Tibial nerve (tissue), 3 donors: ENCODE data around the gene LRRC28.

Source experiments
- POLR2A ChIP-seq, 2 donors: fragments of 450-650 bp; IDR thresholded peaks; one replicate each; pipeline ENCODE4 v1.6.1; 2017; ENCODE audit warnings: antibody characterized with exemption in 2 of 2, mild to moderate bottlenecking in 2 of 2, moderate library complexity in 2 of 2
- TF ChIP-seq, protein P1 (sequence below), 5 experiments: fragments of 200-600 bp in 3 of 5; fragments of 450-650 bp in 2 of 5; sonication (generic) in 3 of 5; IDR thresholded peaks; one replicate each; pipeline ENCODE4 v1.5.1; 2016 to 2019; ENCODE audit warnings: antibody characterized with exemption in 5 of 5, mild to moderate bottlenecking in 3 of 5, moderate library complexity in 2 of 5

DNA sequence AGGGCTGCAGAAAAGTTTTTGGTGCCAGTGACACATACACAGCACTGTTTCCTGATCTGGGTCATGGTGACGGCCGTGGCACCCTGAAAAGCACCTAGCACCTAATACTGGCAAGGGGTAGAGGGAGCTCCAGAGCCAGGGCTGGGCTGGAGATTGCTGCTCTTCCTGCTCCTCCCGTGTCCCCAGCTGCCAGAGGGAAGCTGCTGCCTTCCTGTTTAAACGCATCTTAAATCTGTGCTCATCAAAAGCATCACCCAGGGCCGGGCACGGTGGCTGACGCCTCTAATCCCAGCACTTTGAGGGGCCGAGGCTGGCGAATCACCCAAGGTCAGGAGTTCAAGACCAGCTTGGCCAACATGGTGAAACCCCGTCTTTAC, 157.8 kb downstream of the LRRC28 start:
- TF ChIP-seq, protein P1, sequence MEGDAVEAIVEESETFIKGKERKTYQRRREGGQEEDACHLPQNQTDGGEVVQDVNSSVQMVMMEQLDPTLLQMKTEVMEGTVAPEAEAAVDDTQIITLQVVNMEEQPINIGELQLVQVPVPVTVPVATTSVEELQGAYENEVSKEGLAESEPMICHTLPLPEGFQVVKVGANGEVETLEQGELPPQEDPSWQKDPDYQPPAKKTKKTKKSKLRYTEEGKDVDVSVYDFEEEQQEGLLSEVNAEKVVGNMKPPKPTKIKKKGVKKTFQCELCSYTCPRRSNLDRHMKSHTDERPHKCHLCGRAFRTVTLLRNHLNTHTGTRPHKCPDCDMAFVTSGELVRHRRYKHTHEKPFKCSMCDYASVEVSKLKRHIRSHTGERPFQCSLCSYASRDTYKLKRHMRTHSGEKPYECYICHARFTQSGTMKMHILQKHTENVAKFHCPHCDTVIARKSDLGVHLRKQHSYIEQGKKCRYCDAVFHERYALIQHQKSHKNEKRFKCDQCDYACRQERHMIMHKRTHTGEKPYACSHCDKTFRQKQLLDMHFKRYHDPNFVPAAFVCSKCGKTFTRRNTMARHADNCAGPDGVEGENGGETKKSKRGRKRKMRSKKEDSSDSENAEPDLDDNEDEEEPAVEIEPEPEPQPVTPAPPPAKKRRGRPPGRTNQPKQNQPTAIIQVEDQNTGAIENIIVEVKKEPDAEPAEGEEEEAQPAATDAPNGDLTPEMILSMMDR (IDR thresholded peaks at IDR 0.05) = peak in 4 of 5 experiments; percentile 19 to 45 (median 34)
- TF ChIP-seq POLR2A (IDR thresholded peaks at IDR 0.05) = no peak
